GM21447 (cell line): ENCODE data around the gene MAPK6.
"Not testable (repeated sequence)": the region's sequence is repeated elsewhere in the genome, so short reads cannot be mapped to it uniquely, and the experiment has no call there.

ENCODE experiments used
- ATAC-seq: cut with Tn5 transposase; IDR thresholded peaks from one replicate; pipeline ENCODE4 v1.9.1; 2021; ENCODE audit not compliant: unreplicated experiment

The MAPK6 gene

DNA sequence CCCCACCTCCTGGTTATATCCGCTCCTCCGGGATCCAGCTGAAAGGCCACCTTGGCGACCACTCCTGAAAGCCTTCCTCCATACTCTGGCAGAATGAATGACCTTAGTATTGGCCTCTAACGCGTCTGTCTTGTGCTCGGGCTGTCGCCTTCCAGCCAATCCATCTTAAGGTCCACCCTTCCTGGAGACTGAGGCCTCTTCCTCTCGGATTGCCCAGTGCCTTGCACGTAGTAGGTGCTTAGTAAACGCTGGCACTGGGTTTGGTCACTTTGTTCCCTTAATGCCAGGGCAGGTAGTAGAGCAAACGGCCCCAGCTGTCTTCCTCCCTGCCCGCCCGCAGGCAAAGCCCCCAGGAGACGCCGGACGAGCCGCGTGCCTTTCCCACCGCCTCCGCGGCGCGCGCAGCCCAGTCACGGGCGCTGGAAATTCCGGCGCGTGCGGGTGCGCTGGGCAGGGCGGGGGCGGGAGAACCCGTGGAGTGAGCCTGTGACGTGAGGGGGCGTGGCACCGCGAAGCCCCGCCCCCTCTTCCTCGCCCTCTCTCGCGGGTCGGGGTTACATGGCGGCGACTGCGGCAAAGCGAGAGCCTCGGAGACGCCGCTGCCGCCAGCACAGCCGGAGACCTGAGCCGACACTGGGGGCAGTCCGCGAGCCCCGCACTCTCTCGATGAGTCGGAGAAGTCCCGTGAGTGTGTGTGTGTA, at the start of gene MAPK6:
Gene MAPK6, plus strand, starts transcription at position 527 of the 701 bp plus-strand sequence. CDS start 27,242 bp downstream, outside the sequence.
- ATAC-seq: peak; percentile 72

DNA sequence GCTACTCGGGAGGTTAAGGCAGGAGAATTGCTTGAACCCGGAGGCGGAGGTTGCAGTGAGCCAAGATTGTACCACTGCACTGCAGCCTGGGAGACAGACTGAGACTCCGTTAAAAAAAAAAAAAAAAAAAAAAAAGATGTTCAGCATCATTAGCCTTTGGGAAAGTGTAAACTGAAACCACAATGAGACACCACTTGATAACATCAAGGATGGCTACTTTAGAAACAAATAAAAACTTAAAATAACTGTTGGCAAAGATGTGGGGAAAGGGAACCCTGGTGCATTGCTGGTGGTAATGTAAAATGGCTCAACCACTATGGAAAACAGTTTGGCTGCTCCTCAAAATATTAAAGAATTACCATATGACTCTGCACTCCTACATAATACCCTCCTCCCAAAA, 49.3 kb upstream of the MAPK6 start:
- no peak for ATAC-seq

DNA sequence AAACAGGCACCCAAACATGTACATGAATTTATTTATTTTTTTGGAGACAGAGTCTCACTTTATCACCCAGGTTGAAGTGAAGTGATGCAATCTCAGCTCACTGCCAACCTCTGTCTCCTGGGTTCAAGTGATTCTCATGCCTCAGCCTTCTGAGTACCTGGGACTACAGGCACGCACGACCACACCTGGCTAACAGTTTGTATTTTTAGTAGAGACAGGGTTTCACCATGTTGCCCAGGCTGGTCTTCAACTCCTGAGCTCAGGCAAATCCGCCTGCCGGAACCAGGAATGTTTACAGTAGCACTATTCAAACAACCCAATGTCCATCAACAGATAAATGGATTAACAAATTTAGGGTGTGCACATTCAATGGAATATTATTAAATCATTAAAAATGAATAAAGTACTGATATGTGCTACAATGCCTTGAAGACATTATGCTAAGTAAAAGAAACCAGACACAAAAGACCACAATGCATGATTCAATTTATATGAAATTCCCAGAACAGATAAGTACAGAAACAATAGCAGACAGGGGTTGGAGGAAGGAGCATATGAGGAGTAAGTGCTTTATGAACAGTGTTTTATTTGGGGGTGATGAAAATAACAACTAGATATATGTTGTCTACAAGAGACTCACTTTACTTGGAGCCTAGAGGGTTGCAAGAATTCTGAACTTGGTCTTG, 48.7 kb upstream of the MAPK6 start:
- ATAC-seq: no peak

DNA sequence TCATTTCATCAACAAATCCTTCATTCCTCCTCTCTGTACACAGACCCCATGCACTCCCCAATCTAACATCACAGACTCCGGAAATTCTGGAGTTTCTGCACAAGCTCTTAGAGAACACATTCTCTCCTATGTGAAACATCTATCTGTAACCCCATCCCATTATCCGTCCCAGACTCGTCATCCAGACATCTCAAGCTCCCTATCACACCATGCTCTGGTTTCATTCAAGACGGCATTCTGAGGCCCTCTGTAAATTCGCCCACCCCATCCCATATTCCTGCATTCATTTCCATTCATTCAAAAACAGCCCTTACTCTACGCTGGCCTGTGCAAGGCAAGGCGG, 48.0 kb upstream of the MAPK6 start:
- ATAC-seq: peak; percentile 28

DNA sequence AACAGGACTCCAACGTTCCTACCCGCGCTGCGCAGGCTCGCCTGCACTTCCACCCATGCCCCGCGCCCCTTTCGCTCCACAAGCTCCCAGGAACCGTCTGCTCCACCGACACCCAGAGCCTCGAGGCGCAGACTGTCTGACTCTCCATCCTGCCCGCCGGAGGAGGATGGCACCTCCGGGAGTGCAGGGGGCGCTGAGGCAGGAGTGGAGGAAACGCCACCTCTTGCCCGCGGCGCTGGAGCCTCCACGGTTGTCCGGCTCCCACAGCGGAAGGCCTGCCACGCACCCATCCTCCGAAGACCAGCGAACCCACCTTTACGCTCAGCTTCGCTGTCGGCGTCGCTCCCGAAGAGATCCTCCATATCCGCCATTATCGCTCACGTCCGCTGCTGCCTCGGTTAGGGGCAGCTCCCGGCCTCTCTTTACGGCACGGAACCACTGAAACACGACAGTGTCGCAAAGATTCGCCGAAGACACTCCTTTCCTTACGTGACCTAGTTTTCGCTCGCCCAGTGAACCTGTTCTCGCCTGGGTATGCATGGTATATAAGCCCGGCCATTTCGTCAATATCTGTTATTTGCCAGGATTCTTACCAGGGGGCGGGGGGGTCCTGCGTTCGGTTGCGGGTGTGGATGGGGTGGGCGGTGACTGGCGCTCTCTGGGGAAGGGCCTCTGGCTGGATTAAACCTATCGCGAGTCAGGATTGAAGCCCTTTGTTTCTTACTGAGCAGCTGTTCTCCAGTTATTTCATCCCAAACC, 47.5 kb upstream of the MAPK6 start, which contains the start of gene LEO1:
Gene LEO1, minus strand, starts transcription at position 404 of the 759 bp plus-strand sequence. Its CDS starts 33 bp downstream, at position 371.
- ATAC-seq: peak; percentile 81

DNA sequence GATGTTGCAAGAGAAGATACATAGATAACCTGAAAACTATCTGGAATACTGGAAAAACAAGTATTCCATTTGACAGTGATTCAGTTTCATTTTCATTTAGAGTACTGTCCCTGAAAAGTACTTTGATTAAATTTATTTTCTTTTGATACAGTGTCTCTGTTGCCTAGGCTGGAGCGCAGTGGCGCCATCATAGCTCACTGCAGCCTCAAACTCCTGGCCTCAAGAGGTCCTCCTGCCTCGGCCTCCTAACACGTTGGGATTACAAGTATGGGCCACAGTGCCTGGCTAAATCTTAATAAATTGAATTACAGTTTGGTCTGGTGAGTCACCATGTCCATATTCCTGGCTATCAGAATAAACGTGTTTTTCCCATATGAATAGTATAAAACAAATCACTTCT, 45.8 kb upstream of the MAPK6 start:
- no peak for ATAC-seq

DNA sequence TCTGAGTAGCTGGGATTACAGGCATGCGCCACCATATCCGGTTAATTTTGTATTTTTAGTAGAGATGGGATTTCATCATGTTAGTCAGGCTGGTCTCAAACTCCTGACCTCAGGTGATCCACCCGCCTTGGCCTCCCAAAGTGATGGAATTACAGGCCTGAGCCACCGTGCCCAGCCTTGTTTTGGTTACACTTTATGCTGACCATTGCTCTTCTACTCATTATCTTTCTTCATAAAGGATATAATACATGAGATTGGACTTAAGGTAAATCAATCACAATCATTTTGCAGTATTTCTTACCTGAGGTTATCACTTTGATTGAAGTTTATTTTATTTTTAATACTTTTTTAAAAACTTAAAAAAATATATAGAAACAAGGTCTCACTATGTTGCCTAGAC, 45.2 kb upstream of the MAPK6 start:
- no peak for ATAC-seq

DNA sequence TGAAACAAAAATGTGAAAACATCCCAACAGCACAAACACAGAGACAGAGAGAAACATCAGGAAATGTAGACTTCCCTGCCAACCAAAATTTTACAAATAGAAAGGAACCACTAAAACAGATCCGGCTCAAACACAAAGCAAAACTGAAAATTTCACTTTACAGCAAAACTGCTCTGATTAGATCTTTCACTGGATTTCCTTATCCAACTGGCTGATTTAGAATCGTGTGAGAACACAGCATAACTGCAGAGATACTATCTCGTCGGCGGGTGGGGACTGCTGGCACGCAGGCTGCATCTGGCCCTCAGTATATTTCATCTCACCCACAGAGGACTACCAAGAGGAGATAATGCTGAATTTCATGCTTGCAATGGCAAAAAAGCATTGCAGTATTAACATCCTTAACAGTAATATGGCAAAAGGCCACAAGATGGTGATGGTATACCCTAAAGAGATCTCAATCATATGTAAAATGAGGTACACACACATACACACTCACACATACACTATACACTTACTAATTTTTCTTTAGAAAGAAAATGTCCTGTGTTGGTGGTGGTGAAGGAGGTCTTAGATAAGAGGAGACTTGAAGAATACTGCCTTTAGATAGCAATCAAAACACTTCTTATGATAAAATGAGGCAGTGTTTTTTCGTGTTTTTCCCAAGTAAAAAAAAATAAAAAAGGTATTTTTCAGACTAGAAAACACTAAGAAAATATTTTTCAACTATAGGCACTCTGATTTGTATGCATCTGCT, 36.8 kb upstream of the MAPK6 start:
- ATAC-seq: peak; percentile 92

DNA sequence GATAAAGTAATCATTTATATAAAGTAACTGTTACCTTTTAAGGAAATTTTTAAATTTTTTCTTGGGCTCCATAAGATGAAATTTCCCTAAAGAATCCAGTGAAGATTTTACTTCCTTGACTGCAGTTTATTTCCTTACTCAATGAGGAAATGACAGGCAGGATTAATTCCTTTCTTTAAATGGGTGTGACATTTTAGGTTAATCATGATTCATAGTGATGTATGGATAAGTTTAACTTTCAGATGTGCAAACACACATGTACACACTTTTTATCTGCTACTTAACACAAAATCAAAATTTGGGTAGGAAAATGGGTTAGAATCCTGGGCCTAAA, 36.3 kb upstream of the MAPK6 start:
- no peak for ATAC-seq

DNA sequence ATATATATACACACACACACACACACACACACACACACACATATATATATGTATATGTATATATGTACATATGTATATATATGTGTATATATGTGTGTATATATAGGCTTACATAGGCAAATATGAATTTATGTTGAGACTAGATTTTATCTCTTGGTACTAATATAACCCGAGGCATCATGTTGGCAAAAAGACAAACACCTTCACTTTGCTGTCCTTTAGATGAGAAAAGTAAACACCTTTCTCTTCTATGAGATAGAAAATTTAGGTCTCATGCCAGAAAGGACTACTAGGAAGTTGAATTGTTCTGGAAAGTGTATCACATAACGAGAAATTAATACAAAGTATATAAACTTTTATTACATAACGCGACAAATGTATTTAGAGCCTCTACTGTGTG, 27.9 kb upstream of the MAPK6 start:
- ATAC-seq: no peak

DNA sequence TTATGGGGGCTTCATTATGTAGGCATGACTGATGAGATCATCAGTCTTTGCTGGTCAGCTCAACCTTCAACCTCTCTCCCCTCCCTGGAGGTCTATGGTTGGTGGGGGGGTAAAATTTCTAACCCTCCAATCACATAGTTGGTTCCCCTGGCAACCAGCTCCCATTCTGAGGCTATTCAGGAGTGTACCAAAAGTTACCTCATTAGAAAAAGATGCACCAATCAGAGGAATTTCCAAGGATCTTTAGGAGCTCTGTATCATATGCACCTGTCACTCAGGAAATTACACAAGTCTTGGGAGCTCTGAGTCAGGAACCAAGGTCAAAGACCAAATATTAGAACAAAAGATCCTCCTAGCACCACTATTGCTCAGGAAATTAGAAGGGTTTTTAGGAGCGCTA, 26.1 kb upstream of the MAPK6 start:
- no peak for ATAC-seq

DNA sequence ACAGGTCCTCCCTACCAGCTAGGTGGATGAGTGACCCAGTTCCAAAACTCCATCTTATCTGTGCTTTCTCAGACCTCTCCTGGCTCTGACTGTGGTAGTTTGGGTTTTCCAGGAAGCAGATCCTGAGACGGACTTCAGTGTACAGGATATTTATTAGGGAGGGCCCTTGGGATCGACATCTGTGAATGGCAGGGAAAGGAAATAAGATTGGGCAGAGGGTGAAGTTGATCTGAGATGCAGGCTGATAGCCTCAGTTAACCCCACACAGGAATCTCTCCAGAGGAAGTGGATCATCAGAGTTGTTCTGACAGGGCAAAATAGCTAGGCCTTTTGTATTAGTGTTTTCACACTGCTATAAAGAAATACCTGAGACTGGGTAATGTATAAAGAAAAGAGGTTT, 16.7 kb upstream of the MAPK6 start:
- no peak for ATAC-seq

DNA sequence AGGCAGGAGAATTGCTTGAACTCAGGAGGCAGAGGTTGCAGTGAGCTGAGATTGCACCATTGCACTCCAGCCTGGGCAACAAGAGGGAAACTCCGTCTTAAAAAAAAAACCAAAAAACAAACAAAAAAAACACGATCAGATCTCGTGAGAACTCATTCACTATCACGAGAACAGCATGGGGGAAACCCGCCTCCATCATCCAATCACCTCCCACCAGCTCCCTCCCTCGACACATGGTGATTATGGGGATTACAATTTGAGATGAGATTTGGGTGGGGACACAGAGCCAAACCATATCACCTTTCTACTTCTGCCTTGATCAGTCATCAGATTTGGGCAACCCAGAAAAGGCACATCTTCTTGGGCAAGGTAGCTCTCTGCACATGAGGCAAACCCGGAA, 15.9 kb upstream of the MAPK6 start:
- ATAC-seq: not testable (repeated sequence)

DNA sequence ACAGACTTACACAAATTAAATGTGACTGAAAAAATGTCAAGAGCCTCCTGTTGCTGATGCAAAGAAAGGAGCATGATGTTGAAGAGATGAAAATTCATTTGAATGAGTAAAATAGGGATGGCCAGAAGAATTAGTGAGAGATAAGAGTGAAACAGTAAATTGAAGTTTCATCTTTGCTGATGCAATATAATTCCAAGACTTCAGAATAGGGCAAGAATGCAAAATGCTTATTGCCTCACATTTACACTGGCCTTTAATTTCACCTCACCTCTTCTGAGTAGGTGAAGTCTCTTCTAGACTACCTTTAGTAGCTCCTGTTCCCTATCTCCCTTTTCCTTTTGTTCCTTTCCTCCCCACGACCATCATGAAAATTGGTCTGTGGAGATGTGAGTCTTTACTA, 15.3 kb upstream of the MAPK6 start:
- ATAC-seq: no peak

DNA sequence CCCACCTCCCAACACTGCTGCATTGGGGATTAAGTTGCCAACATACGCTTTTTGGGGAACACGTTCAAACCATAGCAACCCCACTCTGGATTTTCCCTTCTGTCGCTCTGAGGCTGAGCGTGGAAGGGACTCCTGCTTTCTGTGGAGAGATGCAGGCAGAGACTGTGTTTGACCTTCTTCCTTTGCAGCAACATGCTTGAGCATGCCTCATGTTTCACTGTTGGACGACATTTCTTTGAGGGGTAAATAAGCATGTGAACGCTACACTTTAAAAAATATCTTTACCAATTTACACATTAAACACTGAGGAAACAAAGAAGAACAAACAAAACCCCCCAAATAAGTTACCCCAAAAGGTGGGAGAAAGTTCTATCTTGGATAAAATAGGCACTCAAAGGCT, 14.2 kb upstream of the MAPK6 start:
- no peak for ATAC-seq

DNA sequence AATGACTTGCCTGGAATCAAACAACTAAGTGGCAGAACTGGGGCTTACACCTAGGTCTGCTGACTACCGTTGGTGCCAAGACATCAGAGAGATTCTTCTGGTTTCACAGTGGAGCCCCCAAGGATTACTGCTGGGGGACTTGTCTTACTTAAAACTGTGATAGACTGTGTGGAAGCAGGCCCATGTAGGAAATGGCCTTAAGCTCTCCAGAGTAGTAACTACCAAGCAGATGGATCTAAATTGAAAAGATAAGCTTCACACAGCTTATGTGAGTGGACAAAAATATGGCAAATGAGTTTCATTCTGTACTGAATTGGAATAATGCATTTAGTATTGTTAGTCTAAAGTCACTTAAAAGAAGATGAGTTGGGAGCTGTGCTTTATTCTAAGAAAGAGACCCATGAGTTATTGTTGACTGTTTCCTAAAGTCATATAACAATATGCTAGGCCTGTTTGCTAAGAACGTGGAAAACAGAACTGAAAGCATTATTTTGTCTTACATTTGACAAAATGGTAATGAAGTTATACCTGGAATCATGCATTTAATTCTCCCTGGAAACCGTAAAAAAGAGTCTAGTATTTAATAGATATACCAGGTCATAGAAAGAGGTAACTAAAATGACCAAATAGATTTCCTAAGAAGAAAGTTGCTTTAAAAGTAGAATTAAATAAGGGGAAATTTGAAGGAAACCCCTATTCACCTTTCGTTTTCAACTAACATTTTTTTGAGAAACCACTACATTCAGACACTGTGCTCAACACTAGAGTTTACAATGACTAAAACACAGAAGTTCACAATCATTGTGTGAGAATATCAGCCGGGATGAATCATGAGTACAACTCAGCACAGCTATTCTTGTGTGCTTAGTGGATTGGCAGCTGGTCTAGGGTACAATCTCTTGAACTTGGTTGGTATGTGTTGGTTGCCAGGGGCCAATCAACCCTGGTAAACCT, 13.0 kb upstream of the MAPK6 start:
- peak; percentile 68 for ATAC-seq

DNA sequence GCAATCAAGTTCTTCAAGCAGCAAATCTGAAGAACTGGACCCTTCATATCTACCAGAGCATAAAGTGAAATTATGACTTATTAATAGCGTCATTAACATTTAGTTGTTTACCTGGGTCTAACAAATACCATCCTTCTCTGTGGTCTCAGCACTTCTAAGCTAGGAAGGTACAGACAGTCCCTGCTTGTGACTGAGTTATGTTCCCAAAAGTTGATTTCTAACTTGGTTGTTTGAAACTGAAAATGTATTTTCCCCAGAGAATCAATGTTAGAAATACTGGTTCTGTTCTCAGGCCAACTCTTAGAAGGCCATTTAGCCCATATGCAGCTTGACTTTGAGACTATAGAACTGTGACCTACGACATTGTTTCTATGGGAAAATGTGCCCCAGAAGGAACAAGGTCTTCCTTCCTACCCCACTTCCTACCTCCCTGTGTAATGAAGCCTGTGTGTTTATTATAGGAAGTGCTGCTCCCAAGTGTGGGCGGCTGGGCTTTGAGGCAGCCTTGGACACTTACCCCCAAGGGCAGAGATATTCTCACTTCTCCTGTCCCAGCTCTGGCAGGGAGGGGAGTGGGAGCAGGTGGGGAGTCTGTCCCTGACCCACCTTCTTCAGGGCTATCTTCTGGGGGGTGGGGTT, 12.2 kb upstream of the MAPK6 start:
- ATAC-seq: peak; percentile 28

DNA sequence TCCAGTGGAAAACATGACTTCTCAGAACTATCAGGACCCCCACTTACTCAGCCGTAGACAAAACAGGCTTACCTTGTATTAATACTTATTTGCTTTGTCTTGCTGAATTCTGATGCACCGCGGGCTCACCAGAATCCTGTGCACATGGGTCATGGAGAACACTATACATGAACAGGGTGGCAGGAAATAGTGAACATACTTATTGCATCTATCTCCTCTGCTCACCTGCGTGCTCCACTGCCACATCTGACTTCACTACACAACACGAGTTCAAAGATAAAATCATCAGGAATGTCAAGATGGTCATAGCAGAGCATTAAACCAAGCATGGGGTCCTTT, 10.7 kb upstream of the MAPK6 start:
- ATAC-seq: no peak

DNA sequence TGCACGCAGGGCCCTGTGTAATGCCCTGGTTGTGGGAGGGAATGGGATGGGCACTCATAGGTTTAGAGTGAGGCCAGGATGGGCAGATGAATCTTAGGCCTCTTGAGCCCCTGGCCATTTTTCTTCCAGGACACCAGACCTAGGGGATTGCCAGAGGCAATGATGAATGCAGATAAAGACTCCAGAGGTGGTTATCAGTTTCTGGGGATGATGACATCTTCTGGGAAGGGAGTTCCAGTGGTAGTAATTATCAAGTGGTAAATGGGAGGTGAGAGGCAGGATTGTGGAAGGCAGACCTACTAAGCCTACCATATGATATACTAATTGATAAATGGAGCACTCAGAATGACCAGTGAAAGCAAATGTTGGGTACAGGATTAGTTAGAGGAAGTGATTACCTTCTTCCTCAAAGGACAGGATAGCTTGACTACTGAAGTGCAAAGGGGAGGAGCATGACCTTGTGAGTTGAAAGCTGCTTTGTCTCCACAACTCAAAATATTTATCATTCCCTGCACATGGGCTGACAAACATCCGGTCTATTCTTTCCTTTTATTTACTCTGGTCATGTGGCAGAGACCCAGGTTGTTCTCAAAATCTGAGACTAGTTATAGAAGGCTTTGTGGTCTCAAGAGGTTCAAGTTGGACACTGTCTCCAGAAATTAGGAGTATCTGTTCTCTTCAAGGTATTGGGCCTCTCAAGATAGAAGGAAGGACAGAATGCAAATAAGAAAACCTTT, 10.2 kb upstream of the MAPK6 start:
- peak; percentile 24 for ATAC-seq
